ENCODE results near the gene SIL1.
"Not testable (repeated sequence)": the region's sequence is repeated elsewhere in the genome, so short reads cannot be mapped to it uniquely, and the experiment has no call there.

Gene SIL1

GRCh38 chr5:139064613-139065012, 133.6 kb downstream of the SIL1 start:
- DNase-seq = no peak

DNA sequence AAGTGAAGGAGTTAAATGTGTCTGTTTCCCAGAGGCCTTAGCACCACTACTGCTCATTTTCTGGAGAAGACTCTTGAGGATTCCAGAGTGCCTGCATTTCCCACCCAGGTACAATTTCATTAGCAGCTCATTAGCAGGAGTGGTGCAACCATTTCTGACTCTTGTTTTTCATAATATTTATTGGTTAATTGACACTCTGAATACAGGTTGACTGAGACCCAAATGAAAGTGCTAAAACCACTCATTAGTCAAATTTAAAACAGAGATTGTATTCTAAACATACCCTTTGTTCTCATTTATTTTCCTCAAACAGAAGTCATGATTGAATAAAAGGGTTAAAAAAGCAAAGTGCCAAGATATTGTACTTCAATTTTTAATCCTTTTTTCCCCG, 134.5 kb downstream of the SIL1 start:
- no peak for DNase-seq

- DNase-seq = no peak
Observed at GRCh38 chr5:139062910-139063663, 135.1 kb downstream of the SIL1 start.

- DNase-seq = peak; percentile 66
Observed at GRCh38 chr5:139061856-139062255, 136.3 kb downstream of the SIL1 start.

DNA sequence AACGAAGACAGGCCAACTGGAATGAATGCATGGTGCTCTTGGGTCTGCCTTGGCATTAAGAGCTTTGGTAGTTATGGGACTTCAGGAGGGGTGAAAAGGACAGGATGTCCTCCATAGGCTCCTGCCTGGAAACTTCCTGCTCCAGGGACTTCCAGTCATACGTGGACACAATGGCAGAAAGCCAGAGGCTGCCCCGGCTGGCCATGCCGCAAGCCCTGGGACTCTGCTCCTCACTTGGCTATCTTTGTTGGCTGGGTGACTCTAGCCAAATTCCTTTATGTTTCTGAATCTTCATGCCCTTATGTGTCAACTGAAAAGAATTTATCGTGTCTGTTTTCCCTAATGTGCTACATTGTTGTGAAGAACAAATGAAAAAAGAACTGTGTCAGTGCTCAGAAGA, 136.9 kb downstream of the SIL1 start:
- DNase-seq = no peak

DNA sequence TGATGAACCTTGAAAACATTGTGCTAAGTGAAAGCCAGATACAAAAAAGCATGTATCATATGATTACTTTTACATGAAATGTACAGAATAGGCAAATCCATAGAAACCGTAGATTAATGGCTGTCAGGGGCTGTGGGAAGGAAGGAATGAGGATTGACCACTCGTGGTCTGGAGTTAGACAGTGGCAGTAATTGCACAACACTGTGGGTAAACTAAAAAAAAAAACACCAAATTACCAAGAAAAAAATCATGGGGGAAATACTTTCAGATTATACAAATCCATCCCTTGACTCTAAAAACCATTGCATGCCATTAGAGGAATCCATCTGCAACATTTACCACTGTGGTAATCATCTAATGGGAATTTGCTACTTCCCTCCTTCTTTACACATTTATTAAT, 140.0 kb downstream of the SIL1 start:
- no peak for DNase-seq

- DNase-seq = not testable (repeated sequence)
Observed at GRCh38 chr5:139057045-139057939, 140.9 kb downstream of the SIL1 start.

- DNase-seq = no peak
Observed at GRCh38 chr5:139052975-139053374, 145.2 kb downstream of the SIL1 start.

DNA sequence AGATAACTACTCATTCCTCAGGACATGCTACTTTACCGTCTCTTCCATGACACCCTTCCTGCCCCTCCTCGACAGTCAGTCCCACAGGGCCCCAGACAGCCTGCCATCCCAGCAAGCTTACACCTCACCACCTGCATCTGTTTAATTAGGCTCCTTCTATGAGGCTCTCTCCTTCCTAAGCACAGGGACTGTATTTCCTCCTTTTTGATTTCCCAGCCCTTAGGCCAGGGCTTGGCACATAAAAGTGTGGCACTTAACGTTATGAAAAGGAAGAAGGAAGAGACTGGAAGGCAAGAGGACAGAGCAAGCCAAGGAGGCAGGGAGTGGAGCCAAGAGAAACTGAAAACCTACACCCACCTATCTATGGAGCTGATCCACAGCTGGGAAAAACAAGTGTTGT, 146.8 kb downstream of the SIL1 start:
- DNase-seq = no peak

DNA sequence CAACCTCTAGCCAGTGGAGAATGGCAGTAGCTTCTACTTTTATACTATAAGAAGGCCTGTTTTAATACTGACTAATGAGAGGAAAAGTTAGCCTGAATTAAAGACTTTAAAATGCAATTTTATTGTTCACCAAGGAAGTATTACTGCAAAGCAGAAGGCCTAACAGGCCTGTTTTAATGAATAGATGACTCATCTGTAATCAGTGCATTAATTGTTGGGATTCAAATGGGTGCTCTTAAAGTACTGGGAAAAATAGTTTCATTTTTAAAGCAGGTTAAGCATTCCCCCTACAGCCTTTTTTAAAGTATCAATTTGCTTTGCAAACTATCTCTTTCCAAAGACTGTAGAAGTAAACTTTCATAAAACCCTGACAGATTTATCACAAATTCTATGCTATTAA, 147.7 kb downstream of the SIL1 start:
- DNase-seq = no peak

GRCh38 chr5:139049780-139050179, 148.4 kb downstream of the SIL1 start:
- no peak for DNase-seq

DNA sequence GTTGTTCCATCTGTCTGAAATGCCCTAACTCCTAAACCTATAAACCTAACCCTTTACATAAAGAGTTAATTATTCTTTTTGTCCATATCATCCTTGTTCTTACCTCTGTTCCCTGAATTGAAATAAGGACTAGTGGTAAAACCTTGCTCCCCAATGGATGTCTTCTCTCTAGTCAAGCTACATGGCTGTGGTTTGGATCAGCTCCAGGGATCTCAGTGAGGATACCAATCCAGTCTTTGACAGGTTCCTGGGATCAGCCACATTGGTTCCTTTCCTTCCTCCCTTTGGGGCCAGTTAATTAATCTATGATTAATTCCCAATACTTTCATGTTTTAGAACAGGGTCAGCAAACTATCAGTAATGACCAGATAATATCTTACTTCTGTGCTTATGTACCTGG, 151.6 kb downstream of the SIL1 start:
- DNase-seq = no peak

GRCh38 chr5:139043157-139043905, 154.8 kb downstream of the SIL1 start:
- DNase-seq = no peak

GRCh38 chr5:139040081-139040480, 158.1 kb downstream of the SIL1 start:
- DNase-seq = no peak

- DNase-seq = no peak
Observed at GRCh38 chr5:139038613-139039305, 159.4 kb downstream of the SIL1 start.

- DNase-seq = no peak
Observed at GRCh38 chr5:139037732-139038131, 160.4 kb downstream of the SIL1 start.

GRCh38 chr5:139036332-139036731, 161.8 kb downstream of the SIL1 start:
- DNase-seq = not testable (repeated sequence)

GRCh38 chr5:139027150-139027549, 171.0 kb downstream of the SIL1 start:
- no peak for DNase-seq

DNA sequence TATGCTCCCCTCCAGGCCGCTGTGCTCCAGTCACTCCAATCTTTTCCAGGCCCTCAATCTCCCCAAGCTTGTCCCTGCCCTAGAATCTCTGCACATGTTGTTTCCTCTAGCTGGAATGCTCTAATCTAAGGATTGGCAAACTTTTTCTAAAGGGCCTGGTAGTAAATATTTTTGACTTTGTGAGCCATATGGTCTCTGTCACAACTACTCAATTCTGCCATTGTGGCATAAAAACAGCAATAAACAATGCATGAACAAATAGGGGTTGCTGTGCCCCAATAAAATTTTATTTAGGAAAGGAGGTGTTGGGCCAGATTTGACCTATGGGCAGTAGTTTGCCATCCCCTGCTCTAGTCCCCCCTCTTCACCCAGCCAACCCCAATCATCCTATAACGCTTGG, 172.5 kb downstream of the SIL1 start:
- no peak for DNase-seq

DNA sequence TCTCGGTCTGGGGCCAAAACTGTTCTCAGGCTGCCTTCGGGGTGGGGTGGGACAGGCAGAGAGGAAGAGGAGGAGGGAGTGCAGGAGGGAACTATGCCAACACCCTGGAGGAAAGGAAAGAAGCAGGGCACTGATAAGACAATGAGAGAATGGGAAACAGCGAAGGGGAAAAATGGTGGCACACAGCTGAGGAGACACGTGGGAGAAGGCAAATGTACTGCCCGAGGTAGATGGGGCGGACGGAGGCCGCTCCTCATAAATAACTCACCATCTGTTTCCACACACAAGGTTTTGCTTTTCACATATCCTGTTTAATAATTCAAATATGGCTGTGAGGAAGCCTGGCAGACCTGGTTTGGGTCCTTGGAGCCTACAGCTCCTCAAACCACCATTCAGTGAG, 174.9 kb downstream of the SIL1 start:
- DNase-seq = no peak

DNA sequence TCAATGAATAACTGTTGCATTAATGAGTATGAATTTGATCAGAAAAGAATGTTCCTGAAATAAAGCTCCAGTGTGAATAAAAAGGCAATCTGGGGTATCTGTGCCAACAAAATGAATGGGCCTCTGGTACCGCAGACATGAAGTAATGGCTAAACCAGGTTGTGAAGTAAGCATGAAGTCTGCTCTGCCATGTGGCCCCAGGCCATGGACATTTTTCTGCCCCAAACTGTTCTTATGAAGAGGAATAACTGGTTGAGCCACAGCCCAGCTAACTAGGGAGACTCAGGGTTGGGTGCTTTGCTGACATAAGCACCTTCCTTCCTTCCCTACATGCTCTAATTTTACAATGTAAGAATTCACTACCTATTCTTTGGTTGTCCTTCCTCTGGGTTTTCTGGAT, 175.6 kb downstream of the SIL1 start:
- no peak for DNase-seq

GRCh38 chr5:139021346-139021745, 176.8 kb downstream of the SIL1 start:
- DNase-seq = no peak

- DNase-seq = no peak
Observed at GRCh38 chr5:139019880-139020279, 178.3 kb downstream of the SIL1 start.

Data from NCI-H748 treated with DMSO at 0.1 percent for 48 hours (cell line).